Measurements from ENCODE around the gene TTYH2.

GRCh38 chr17:74307984-74308773, 94.8 kb downstream of the TTYH2 start:
- TF ChIP-seq NFIC (IDR thresholded peaks at IDR 0.05) (no peak), ZBTB7A (IDR thresholded peaks at IDR 0.05; ENCODE audit: low read depth) (no peak), RAD21 (IDR thresholded peaks at IDR 0.05; ENCODE audit: low read depth) (no peak), CREB1 (IDR thresholded peaks at IDR 0.05; ENCODE audit: low read depth) (no peak), TEAD4 (IDR thresholded peaks at IDR 0.05) (no peak)
- TF ChIP-seq, protein P1, sequence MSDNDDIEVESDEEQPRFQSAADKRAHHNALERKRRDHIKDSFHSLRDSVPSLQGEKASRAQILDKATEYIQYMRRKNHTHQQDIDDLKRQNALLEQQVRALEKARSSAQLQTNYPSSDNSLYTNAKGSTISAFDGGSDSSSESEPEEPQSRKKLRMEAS (IDR thresholded peaks at IDR 0.05), result no peak
